Epithelial cell of esophagus (primary cell): ENCODE measurements around the gene FCN2.

Experiments used
- DNase-seq: peaks from one replicate; pipeline ENCODE4 v3.0.0; 2010; ENCODE audit warnings: low read depth
- H3K4me3 ChIP-seq: 2 replicates; pipeline ENCODE4 v1.5.1; 2011; ENCODE audit warnings: mild to moderate bottlenecking, low read length, control low read depth
- TF ChIP-seq, protein P1 (sequence below): IDR thresholded peaks from 2 replicates; pipeline ENCODE4 v1.5.1; 2011; ENCODE audit warnings: low read depth, mild to moderate bottlenecking, low read length, control low read depth, inconsistent platforms; ENCODE audit not compliant: insufficient read depth; ENCODE audit errors: missing control alignments

The FCN2 gene

DNA sequence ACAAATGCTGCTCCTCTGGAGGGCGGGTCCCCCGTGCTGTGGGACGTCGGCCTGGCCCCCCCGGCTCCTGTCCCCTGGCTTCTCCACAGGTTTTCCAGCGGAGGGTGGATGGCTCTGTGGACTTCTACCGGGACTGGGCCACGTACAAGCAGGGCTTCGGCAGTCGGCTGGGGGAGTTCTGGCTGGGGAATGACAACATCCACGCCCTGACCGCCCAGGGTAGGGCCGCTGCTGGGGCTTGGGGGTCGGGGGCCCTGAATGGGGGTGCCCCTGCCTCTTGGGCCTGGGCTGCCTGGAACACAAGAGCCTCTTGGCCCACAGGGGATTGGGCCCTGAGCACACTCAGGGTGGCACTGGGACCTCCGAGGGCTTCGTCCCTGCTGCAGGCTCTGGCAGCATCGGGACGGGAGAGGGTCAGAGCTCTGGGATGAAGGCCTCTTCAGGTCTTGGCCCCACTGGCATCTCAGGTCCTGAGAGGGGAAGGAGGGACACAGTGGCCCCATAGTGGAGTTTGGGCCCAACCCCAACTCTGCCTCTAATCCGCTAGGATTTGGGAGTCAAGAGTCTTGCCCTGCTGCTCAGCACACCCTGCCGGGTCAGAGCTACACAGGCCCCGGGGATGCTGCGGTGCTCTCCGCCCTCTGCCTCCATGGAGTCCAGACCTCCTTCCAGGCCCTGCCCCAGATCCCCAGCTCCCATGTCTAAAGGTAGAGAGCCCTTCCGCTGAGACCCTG lies 5.2 kb downstream of the FCN2 start:
- no peak for DNase-seq
- TF ChIP-seq, protein P1, sequence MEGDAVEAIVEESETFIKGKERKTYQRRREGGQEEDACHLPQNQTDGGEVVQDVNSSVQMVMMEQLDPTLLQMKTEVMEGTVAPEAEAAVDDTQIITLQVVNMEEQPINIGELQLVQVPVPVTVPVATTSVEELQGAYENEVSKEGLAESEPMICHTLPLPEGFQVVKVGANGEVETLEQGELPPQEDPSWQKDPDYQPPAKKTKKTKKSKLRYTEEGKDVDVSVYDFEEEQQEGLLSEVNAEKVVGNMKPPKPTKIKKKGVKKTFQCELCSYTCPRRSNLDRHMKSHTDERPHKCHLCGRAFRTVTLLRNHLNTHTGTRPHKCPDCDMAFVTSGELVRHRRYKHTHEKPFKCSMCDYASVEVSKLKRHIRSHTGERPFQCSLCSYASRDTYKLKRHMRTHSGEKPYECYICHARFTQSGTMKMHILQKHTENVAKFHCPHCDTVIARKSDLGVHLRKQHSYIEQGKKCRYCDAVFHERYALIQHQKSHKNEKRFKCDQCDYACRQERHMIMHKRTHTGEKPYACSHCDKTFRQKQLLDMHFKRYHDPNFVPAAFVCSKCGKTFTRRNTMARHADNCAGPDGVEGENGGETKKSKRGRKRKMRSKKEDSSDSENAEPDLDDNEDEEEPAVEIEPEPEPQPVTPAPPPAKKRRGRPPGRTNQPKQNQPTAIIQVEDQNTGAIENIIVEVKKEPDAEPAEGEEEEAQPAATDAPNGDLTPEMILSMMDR = no peak
- no peak overlapping the region for H3K4me3 ChIP-seq

DNA sequence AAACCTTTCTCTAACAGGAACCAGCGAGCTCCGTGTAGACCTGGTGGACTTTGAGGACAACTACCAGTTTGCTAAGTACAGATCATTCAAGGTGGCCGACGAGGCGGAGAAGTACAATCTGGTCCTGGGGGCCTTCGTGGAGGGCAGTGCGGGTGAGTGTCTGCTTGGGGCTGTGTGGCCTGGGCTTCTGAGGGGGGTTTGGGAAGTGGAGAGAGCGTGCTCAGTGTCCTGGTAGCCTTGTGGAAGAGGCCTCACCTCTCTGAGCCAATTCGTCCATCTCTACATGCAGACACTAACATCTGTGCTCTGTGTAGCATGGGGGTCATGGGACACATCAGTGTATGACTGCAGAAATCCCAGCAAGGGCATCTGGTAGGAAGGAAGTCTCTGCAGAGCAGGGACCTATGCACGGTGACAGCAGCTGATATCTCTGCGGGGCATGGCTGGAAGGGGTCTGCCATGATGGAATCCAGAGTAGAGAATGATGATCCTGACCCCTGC lies 5.9 kb downstream of the FCN2 start:
- DNase-seq = no peak
- H3K4me3 ChIP-seq = no peak overlapping the region
- TF ChIP-seq, protein P1 = no peak

DNA sequence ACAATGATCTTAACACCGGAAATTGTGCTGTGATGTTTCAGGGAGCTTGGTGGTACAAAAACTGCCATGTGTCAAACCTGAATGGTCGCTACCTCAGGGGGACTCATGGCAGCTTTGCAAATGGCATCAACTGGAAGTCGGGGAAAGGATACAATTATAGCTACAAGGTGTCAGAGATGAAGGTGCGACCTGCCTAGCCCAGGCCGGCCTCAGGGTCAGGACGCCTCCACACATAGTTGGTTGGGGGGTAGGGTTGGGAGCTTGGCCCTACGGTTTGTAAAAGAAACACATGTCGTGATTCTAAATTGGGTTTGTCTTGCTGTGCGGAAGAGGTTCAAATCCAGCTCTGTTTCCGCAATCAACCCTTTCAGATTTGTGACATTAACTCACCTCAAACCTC lies 6.6 kb downstream of the FCN2 start:
- no peak for DNase-seq
- H3K4me3 ChIP-seq = no peak overlapping the region
- TF ChIP-seq, protein P1 = no peak

DNA sequence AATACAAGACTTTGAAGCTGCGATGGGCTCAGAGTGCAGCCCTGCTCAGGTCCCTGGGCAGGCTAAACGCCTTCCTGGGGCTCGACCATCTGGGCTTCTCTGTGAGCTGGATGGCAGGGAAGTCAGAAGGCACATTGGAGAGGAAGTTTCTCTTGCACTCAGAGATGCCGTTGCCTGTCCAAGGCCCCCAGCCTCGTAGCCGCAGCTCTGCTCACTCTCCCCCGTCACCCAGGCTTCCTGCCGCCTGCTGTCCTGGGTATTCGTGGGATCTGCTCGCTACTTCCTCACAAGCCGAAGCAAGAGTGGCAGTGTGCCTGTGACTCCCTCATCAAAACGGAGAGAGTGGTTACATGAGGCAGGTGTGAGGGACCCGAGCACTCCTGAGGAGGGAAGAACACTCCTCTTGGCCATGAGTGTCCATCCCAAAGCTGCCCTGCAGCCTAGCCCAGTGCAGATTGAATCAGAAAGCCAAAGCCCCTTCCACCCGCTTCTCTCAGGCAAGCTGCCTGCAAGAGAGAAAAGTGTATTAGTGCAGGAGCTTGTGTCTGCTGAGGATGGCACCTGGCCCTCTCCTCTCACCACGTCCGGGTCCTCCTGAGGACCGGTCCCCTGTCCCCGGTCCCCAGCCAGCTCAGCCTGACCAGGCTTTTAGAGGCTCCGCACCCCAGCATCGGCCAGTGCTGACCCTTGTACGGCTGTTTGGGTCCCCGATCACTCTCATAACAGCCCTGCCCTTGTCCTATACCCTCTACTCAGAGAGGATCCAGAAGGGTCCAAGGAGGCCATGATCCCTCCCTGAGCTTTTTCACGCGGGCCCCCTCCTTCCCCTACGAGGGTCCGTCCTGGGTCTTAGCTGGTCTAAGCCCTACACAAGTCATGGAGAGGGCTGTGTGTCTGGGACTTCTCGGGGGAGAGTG lies 7.3 kb downstream of the FCN2 start:
- no peak for DNase-seq
- H3K4me3 ChIP-seq = no peak overlapping the region
- TF ChIP-seq, protein P1 = no peak

DNA sequence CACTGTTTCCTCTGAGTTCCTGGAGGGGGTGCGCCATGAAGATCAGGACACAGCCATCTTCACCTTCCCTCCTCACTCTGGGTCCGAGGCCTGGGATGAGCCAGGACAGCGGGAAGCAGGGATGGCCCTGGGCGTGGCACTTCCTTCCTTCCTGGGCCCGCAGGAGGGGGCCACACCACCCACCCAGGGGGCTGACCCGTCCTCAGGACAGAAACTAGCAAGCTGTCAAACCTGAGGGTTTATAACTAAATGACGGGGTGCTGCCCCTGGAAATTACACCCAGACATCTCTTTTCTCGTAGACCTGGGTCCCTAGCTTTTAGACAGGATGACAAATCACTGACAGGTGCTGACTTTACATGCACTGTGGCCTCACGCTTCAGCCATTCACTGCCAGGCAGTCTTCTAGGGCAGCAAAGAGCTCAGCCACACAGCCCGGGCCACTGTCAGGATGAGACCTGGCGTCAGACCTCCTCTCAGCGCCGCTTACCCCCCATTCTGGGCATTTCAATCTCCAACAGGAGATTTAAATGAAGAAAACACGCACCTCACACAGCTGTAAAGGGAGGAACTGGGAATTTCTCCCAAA lies 8.1 kb downstream of the FCN2 start:
- TF ChIP-seq, protein P1 = no peak
- H3K4me3 ChIP-seq = no peak overlapping the region
- DNase-seq = no peak

DNA sequence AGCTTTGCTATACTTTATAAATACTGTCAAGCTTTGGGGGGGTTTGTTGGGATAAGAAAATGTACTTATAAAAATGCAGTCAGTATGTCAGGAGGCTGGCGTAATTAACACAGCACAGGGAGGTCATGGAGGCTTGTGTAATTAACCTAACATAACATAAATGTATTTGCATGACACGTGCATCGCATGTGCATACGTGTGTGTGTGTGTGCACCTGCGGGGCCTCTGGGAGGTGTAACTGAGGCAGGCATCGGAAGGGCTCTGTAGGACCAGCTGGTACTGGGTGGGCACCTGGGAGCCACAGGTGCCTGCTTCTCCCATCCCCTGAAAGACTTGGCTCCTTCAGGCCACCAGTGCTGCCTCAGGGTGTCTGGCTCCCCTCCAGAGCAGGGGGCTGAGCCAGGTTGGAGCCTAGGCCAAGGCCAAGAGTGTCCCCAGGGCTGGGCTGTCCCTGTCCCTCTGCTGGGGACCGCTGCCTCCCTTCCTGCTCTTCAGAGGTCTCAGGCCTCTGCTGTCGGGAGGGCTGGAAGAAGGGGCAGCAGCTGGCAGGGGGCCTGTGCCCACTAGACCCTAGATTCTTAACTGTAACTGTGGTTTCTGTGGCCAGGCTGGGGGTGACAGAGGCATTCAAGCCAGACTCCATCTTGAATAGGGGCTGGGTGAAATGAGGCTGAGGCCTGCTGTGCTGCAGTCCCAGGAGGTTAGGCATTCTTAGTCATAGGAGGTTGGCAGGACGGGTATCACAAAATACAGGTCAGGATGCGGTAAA lies 9.0 kb downstream of the FCN2 start:
- TF ChIP-seq, protein P1 = no peak
- DNase-seq = no peak
- no peak overlapping the region for H3K4me3 ChIP-seq
